Nephron progenitor cell (in vitro differentiated cells): Measurements from ENCODE around the gene ASPG.

Experiments
- DNase-seq: peaks from one replicate; pipeline ENCODE4 v3.0.0; 2021
- H3K27ac Mint-ChIP-seq: 2 replicates; pipeline ENCODE4 v1.8.0; 2021; ENCODE audit warnings: mild to moderate bottlenecking, moderate library complexity, mixed read lengths
- H3K27me3 Mint-ChIP-seq: 2 replicates; pipeline ENCODE4 v1.8.0; 2021; ENCODE audit warnings: mild to moderate bottlenecking, low read depth, mixed read lengths; ENCODE audit not compliant: poor library complexity
- H3K36me3 Mint-ChIP-seq: 2 replicates; pipeline ENCODE4 v1.8.0; 2021; ENCODE audit warnings: low read depth, mixed read lengths
- H3K4me1 Mint-ChIP-seq: 2 replicates; pipeline ENCODE4 v1.8.0; 2021; ENCODE audit warnings: mixed read lengths
- H3K4me3 Mint-ChIP-seq: 2 replicates; pipeline ENCODE4 v1.8.0; 2021; ENCODE audit warnings: mild to moderate bottlenecking, moderate library complexity, mixed read lengths
- H3K9me3 Mint-ChIP-seq: 2 replicates; pipeline ENCODE4 v1.8.0; 2021; ENCODE audit warnings: mild to moderate bottlenecking, moderate library complexity, mixed read lengths
- CTCF ChIP-seq: fragments of 200-600 bp; sonication (generic); IDR thresholded peaks from 2 replicates; pipeline ENCODE4 v1.5.0; 2021; ENCODE audit warnings: antibody characterized with exemption

The ASPG gene

GRCh38 chr14:104139460-104140212 lies 54.1 kb downstream of the ASPG start:
- Mint-ChIP-seq H3K27ac (no peak overlapping the region), H3K27me3 (peaks cover 64% of the 10 kb centered on the region), H3K9me3 (no peaks in the 10 kb centered on the region), H3K4me1 (peaks cover 14% of the 10 kb centered on the region), H3K4me3 (peak overlapping the region; percentile 69), H3K36me3 (no peaks in the 10 kb centered on the region)
- no peak for TF ChIP-seq CTCF
- DNase-seq: peak; percentile 15

- no peak for TF ChIP-seq CTCF
- Mint-ChIP-seq H3K36me3 (no peaks in the 10 kb centered on the region), H3K4me1 (peaks cover 15% of the 10 kb centered on the region), H3K27ac (no peak overlapping the region), H3K9me3 (no peaks in the 10 kb centered on the region), H3K4me3 (peak overlapping the region; percentile 28), H3K27me3 (peaks cover 60% of the 10 kb centered on the region)
- DNase-seq: no peak
Measured at GRCh38 chr14:104140213-104140462, 54.6 kb downstream of the ASPG start.

GRCh38 chr14:104140463-104141331 lies 55.2 kb downstream of the ASPG start:
- H3K4me1 Mint-ChIP-seq: peaks cover 17% of the 10 kb centered on the region
- no peaks in the 10 kb centered on the region for H3K36me3 Mint-ChIP-seq
- no peak overlapping the region for H3K27ac Mint-ChIP-seq
- DNase-seq: peak; percentile 2
- TF ChIP-seq CTCF: no peak
- H3K4me3 Mint-ChIP-seq: no peak overlapping the region
- H3K27me3 Mint-ChIP-seq: peaks cover 55% of the 10 kb centered on the region
- H3K9me3 Mint-ChIP-seq: no peaks in the 10 kb centered on the region

DNA sequence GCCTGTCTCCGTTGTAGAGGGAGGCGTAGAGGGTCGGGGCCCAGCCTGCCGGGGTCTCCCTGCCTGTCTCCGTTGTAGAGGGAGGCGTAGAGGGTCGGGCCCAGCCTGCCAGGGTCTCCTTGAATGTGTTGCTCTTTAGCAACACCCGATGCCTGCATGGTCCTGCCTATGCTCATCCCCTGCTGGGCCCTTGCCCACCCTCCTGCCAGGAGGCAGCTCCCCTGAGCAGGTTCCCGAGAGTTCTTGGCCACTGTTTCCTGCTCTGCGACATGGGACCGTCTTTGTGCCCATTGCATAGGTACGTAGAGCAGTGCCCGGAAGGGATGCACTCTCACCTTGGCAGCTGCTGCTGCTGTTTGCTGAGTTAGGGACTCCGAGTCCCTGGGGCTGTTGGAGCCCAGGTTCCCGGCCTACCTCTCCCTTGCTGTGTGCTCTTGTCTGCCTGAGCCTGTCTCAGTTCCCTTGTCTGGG lies 56.2 kb downstream of the ASPG start:
- peak; percentile 4 for DNase-seq
- H3K27me3 Mint-ChIP-seq: peaks cover 50% of the 10 kb centered on the region
- H3K9me3 Mint-ChIP-seq: no peaks in the 10 kb centered on the region
- no peaks in the 10 kb centered on the region for H3K36me3 Mint-ChIP-seq
- H3K27ac Mint-ChIP-seq: no peak overlapping the region
- no peak for TF ChIP-seq CTCF
- no peak overlapping the region for H3K4me3 Mint-ChIP-seq
- peaks cover 26% of the 10 kb centered on the region for H3K4me1 Mint-ChIP-seq

- no peak for DNase-seq
- Mint-ChIP-seq H3K27ac (no peak overlapping the region), H3K27me3 (peaks cover 43% of the 10 kb centered on the region), H3K36me3 (no peaks in the 10 kb centered on the region), H3K9me3 (no peaks in the 10 kb centered on the region), H3K4me1 (peaks cover 21% of the 10 kb centered on the region), H3K4me3 (no peak overlapping the region)
- TF ChIP-seq CTCF: no peak
Measured at GRCh38 chr14:104142136-104142945, 56.8 kb downstream of the ASPG start.
